HEK293 (cell line): ENCODE data around the gene PACS2.

Experiments used
- CTCF ChIA-PET: fragments of 350-600 bp; formaldehyde crosslinking; extraction: SDS; loops from one replicate; lab custom pipeline; 2021; ENCODE audit warnings: antibody characterized with exemption; lab: Yijun Ruan, JAX
- POLR2A ChIA-PET: fragments of 300-600 bp; formaldehyde crosslinking; extraction: SDS; loops from one replicate; lab custom pipeline; 2020; ENCODE audit warnings: antibody characterized with exemption, inconsistent platforms; lab: Yijun Ruan, JAX
- H3K27ac ChIP-seq: fragments of 200-500 bp; sonication (Bioruptor generic); 2 replicates; pipeline ENCODE4 v1.5.1; 2014; ENCODE audit warnings: low read depth, low read length, control low read depth, inconsistent platforms; ENCODE audit errors: extremely low read depth
- H3K36me3 ChIP-seq, 2 experiments: fragments of 200-500 bp in 1 of 2; sonication (Bioruptor generic) in 1 of 2; 1 replicate in 1 of 2; 2 replicates in 1 of 2; pipeline ENCODE4 v1.5.1; 2014 to 2017; ENCODE audit warnings: inconsistent platforms in 2 of 2, low read length in 2 of 2; ENCODE audit not compliant: control insufficient read depth in 2 of 2, insufficient read depth in 1 of 2
- H3K4me1 ChIP-seq: fragments of 200-500 bp; sonication (Bioruptor generic); 2 replicates; pipeline ENCODE4 v1.5.1; 2014; ENCODE audit warnings: mild to moderate bottlenecking, low read length, inconsistent platforms; ENCODE audit not compliant: control insufficient read depth, insufficient read depth
- H3K4me3 ChIP-seq: 2 replicates; pipeline ENCODE4 v1.5.1; 2011; ENCODE audit warnings: low read depth, mild to moderate bottlenecking, control low read depth, low read length, moderate library complexity
- H3K9me3 ChIP-seq: fragments of 200-500 bp; sonication (Bioruptor generic); 2 replicates; pipeline ENCODE4 v1.5.1; 2014; ENCODE audit warnings: low read depth, low read length, inconsistent platforms; ENCODE audit not compliant: control insufficient read depth, insufficient read depth
- ATF2 ChIP-seq: fragments of 450-650 bp; formaldehyde crosslinking; IDR thresholded peaks from 2 replicates; pipeline ENCODE4 v1.5.1; 2016; ENCODE audit warnings: missing biosample characterization, missing genetic modification characterization, low read depth
- EGR2 ChIP-seq: fragments of 450-650 bp; formaldehyde crosslinking; IDR thresholded peaks from 2 replicates; pipeline ENCODE4 v1.5.1; 2016; ENCODE audit warnings: low read depth, missing biosample characterization, missing genetic modification characterization
- OSR2 ChIP-seq: fragments of 450-650 bp; formaldehyde crosslinking; IDR thresholded peaks from 2 replicates; pipeline ENCODE4 v1.5.1; 2016; ENCODE audit warnings: missing biosample characterization, missing genetic modification characterization
- SCRT1 ChIP-seq: fragments of 450-650 bp; formaldehyde crosslinking; IDR thresholded peaks from 2 replicates; pipeline ENCODE4 v1.5.1; 2016; ENCODE audit warnings: missing biosample characterization, missing genetic modification characterization, borderline replicate concordance
- SETDB1 ChIP-seq: IDR thresholded peaks from one replicate; pipeline ENCODE4 v1.6.1; 2017; ENCODE audit warnings: mild to moderate bottlenecking, low read length, moderate library complexity, mixed read lengths; ENCODE audit not compliant: insufficient read length
- SP2 ChIP-seq: fragments of 450-650 bp; formaldehyde crosslinking; IDR thresholded peaks from 2 replicates; pipeline ENCODE4 v1.5.1; 2016; ENCODE audit warnings: missing biosample characterization, missing genetic modification characterization
- SP3 ChIP-seq: fragments of 450-650 bp; formaldehyde crosslinking; IDR thresholded peaks from 2 replicates; pipeline ENCODE4 v1.5.1; 2016; ENCODE audit warnings: missing biosample characterization, missing genetic modification characterization
- TCF7L2 ChIP-seq: IDR thresholded peaks from 2 replicates; pipeline ENCODE4 v1.6.1; 2011; ENCODE audit warnings: low read depth, mild to moderate bottlenecking, inconsistent platforms, low read length, moderate library complexity, borderline replicate concordance
- TRIM28 ChIP-seq: IDR thresholded peaks from 2 replicates; pipeline ENCODE4 v1.6.1; 2011; ENCODE audit warnings: low read length, control low read depth, borderline replicate concordance
- ZBTB17 ChIP-seq: fragments of 450-650 bp; formaldehyde crosslinking; IDR thresholded peaks from 2 replicates; pipeline ENCODE4 v1.5.1; 2016; ENCODE audit warnings: missing biosample characterization, missing genetic modification characterization
- ZBTB20 ChIP-seq: fragments of 450-650 bp; formaldehyde crosslinking; IDR thresholded peaks from 2 replicates; pipeline ENCODE4 v1.5.1; 2016; ENCODE audit warnings: missing biosample characterization, missing genetic modification characterization
- ZBTB26 ChIP-seq: fragments of 450-650 bp; formaldehyde crosslinking; optimal IDR thresholded peaks from 2 replicates; pipeline ENCODE3; 2016; ENCODE audit warnings: missing biosample characterization, mild to moderate bottlenecking, missing genetic modification characterization
- ZBTB7A ChIP-seq: fragments of 450-650 bp; formaldehyde crosslinking; IDR thresholded peaks from 2 replicates; pipeline ENCODE4 v1.5.1; 2016; ENCODE audit warnings: low read depth, missing biosample characterization, missing genetic modification characterization
- ZFHX2 ChIP-seq: fragments of 450-650 bp; formaldehyde crosslinking; conservative IDR thresholded peaks from 2 replicates; pipeline ENCODE4 v1.5.1; 2016; ENCODE audit warnings: missing biosample characterization, missing genetic modification characterization
- ZNF146 ChIP-seq: fragments of 450-650 bp; formaldehyde crosslinking; IDR thresholded peaks from 2 replicates; pipeline ENCODE4 v1.5.1; 2016; ENCODE audit warnings: missing biosample characterization, missing genetic modification characterization
- ZNF157 ChIP-seq: fragments of 450-650 bp; formaldehyde crosslinking; IDR thresholded peaks from 2 replicates; pipeline ENCODE4 v1.5.1; 2016; ENCODE audit warnings: missing biosample characterization, missing genetic modification characterization
- ZNF324 ChIP-seq: fragments of 450-650 bp; formaldehyde crosslinking; IDR thresholded peaks from 2 replicates; pipeline ENCODE4 v1.5.1; 2016; ENCODE audit warnings: missing biosample characterization, missing genetic modification characterization
- ZNF449 ChIP-seq: fragments of 450-650 bp; formaldehyde crosslinking; IDR thresholded peaks from 2 replicates; pipeline ENCODE4 v1.5.1; 2017; ENCODE audit warnings: missing biosample characterization, mild to moderate bottlenecking, missing genetic modification characterization, moderate library complexity
- ZNF624 ChIP-seq: fragments of 450-650 bp; formaldehyde crosslinking; IDR thresholded peaks from 2 replicates; pipeline ENCODE4 v1.5.1; 2017; ENCODE audit warnings: missing biosample characterization, missing genetic modification characterization
- ZNF645 ChIP-seq: fragments of 450-650 bp; formaldehyde crosslinking; IDR thresholded peaks from 2 replicates; pipeline ENCODE4; 2016; ENCODE audit warnings: missing biosample characterization, missing genetic modification characterization
- ZNF76 ChIP-seq: fragments of 450-650 bp; formaldehyde crosslinking; IDR thresholded peaks from 2 replicates; pipeline ENCODE4; 2016; ENCODE audit warnings: low read depth, missing biosample characterization, missing genetic modification characterization, borderline replicate concordance
- ZNF776 ChIP-seq: fragments of 450-650 bp; formaldehyde crosslinking; IDR thresholded peaks from 2 replicates; pipeline ENCODE4 v1.5.0; 2017; ENCODE audit warnings: missing biosample characterization, missing genetic modification characterization, borderline replicate concordance
- TF ChIP-seq, protein P1 (sequence below): fragments of 450-650 bp; IDR thresholded peaks from 2 replicates; pipeline ENCODE4 v1.5.1; 2018; ENCODE audit warnings: missing biosample characterization, missing genetic modification characterization

The PACS2 gene

GRCh38 chr14:105329411-105330150 lies 15.0 kb downstream of the PACS2 start:
- peaks cover 6% of the 10 kb centered on the region; the same call in 1 of the 2 replicates for H3K4me1 ChIP-seq
- no peaks in the 10 kb centered on the region for H3K36me3 ChIP-seq
- CTCF ChIA-PET: interaction anchor here (0.6 kb wide), 1 partner anchor 116 kb away, joined by 3 read pairs; no protein-coding TSS in a partner anchor
- H3K9me3 ChIP-seq: no peaks in the 10 kb centered on the region
- H3K27ac ChIP-seq: no peak overlapping the region
- POLR2A ChIA-PET: no interaction called here
- no peak overlapping the region for H3K4me3 ChIP-seq
- TF ChIP-seq ZNF146 (tag by site-specific recombination) (no peak), TCF7L2 (no peak)
- TF ChIP-seq, all 188 proteins: peak for 0

DNA sequence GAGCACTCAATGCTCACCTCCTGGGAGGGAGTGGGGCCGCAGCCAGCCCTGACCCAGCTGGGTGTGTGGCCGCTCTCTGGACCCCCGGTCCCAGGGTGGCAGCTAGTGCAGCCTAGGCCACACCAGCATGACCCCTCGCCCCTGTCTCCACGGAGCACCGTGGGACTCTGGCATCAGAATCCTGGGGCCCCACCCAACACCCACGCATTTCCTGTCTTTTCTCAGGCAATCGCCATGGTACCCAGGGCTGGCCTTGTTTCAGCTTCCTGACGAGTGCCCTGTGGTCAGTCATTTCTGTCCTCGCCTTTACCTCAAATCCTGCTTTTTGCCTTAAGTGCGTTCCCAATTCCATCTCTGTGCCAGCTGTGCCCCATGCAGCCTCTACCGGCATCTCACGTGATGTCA lies 15.9 kb downstream of the PACS2 start:
- no peak overlapping the region for H3K4me3 ChIP-seq
- H3K9me3 ChIP-seq: no peaks in the 10 kb centered on the region
- H3K4me1 ChIP-seq: peaks cover 6% of the 10 kb centered on the region; the same call in 1 of the 2 replicates
- H3K27ac ChIP-seq: no peak overlapping the region
- POLR2A ChIA-PET: interaction anchor here (1.0 kb wide), 1 partner anchor 82 kb away, joined by 3 read pairs; the partner anchor contains the start of gene BTBD6
- TF ChIP-seq ZNF324 (no peak), ZNF776 (no peak), ZNF76 (no peak), SP2 (peak; percentile 14; the same call in 1 of the 2 replicates), EGR2 (peak; percentile 43; the same call in 1 of the 2 replicates), SCRT1 (tag by site-specific recombination) (no peak), ZFHX2 (peak; percentile 78)
- CTCF ChIA-PET: interaction anchor here (1.1 to 1.8 kb wide), 2 partner anchors 22 to 53 kb away, joined by 6 to 8 read pairs; no protein-coding TSS in a partner anchor
- H3K36me3 ChIP-seq: no peaks in the 10 kb centered on the region

- Histone ChIP-seq H3K4me1 (peaks cover 6% of the 10 kb centered on the region; the same call in 1 of the 2 replicates), H3K4me3 (no peak overlapping the region), H3K36me3 (peaks cover 0 to under 1% of the 10 kb centered on the region in 2 experiments; a peak in 1 of 3 replicates), H3K9me3 (no peaks in the 10 kb centered on the region), H3K27ac (no peak overlapping the region)
- ChIA-PET POLR2A (interaction anchor here (1.0 kb wide), 1 partner anchor 83 kb away, joined by 3 read pairs; the partner anchor contains the start of gene BTBD6), CTCF (interaction anchor here (0.6 to 1.8 kb wide), 4 partner anchors 20 to 1104 kb away, joined by 3 to 8 read pairs (median 4); no protein-coding TSS in a partner anchor)
- no peak for TF ChIP-seq ZNF645 (tag by site-specific recombination)
- TF ChIP-seq ATF2: no peak
- no peak for TF ChIP-seq ZNF449
- TF ChIP-seq ZNF157 (tag by site-specific recombination): no peak
- no peak for TF ChIP-seq ZBTB7A
- peak; percentile 97 for TF ChIP-seq ZNF624
- TF ChIP-seq SETDB1: peak; percentile 72
- TF ChIP-seq ZBTB26 (tag by site-specific recombination): no peak
- TF ChIP-seq TRIM28: peak; percentile 75; the same call in 1 of the 2 replicates
- TF ChIP-seq OSR2: no peak
- TF ChIP-seq, protein P1, sequence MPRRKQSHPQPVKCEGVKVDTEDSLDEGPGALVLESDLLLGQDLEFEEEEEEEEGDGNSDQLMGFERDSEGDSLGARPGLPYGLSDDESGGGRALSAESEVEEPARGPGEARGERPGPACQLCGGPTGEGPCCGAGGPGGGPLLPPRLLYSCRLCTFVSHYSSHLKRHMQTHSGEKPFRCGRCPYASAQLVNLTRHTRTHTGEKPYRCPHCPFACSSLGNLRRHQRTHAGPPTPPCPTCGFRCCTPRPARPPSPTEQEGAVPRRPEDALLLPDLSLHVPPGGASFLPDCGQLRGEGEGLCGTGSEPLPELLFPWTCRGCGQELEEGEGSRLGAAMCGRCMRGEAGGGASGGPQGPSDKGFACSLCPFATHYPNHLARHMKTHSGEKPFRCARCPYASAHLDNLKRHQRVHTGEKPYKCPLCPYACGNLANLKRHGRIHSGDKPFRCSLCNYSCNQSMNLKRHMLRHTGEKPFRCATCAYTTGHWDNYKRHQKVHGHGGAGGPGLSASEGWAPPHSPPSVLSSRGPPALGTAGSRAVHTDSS (tag by site-specific recombination): no peak
- TF ChIP-seq SP3 (tag by site-specific recombination): no peak
- TF ChIP-seq ZBTB17 (tag by site-specific recombination): no peak
- TF ChIP-seq ZBTB20 (tag by site-specific recombination): no peak
These were observed 17.2 kb downstream of the PACS2 start for GRCh38 chr14:105331575-105332349.
